HG03520 (cell line): Measurements from ENCODE around the gene C1QL4.
"Not testable (repeated sequence)": the region's sequence is repeated elsewhere in the genome, so short reads cannot be mapped to it uniquely, and the experiment has no call there.

Experiments used
- ATAC-seq: cut with Tn5 transposase; IDR thresholded peaks from one replicate; pipeline ENCODE4 v1.9.1; 2021; ENCODE audit warnings: mild to moderate bottlenecking, moderate library complexity; ENCODE audit not compliant: unreplicated experiment

The C1QL4 gene

DNA sequence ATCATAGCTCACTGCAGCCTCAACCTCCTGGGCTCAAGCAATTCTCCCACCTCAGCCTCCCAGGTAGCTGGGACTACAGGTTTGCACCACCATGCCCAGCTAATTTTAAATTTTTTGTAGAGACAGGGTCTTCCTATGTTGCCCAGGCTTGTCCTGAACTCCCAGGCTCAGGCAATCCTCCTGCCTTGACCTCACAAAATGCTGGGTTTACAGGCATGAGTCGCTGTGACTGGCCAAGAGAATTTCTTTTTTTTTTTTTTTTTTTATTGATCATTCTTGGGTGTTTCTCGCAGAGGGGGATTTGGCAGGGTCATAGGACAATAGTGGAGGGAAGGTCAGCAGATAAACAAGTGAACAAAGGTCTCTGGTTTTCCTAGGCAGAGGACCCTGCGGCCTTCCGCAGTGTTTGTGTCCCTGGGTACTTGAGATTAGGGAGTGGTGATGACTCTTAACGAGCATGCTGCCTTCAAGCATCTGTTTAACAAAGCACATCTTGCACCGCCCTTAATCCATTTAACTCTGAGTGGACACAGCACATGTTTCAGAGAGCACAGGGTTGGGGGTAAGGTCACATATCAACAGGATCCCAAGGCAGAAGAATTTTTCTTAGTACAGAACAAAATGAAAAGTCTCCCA is 54.1 kb downstream of the C1QL4 start:
- not testable (repeated sequence) for ATAC-seq
